K562 (cell line): ENCODE results near the gene PRCP. TPM values are rescaled to one million over a fixed set of nuclear protein-coding genes. Genes with fewer than 3 reads are reported as not detected.

Experiments used
- CCAR2 ChIP-seq: fragments of 200-400 bp; formaldehyde crosslinking; IDR thresholded peaks from 2 replicates; pipeline ENCODE4 v1.6.1; 2017; ENCODE audit warnings: mild to moderate bottlenecking, low read depth, low read length
- MAFF ChIP-seq: IDR thresholded peaks from 2 replicates; pipeline ENCODE4 v1.6.1; 2012; ENCODE audit warnings: low read length, improper control_type of control experiment
- RCOR1 ChIP-seq, 2 experiments: IDR thresholded peaks; 2 replicates each; pipeline ENCODE4 v1.6.1; 2012; ENCODE audit warnings: low read depth in 2 of 2, low read length in 2 of 2, borderline replicate concordance in 1 of 2, improper control_type of control experiment in 1 of 2
- ZNF584 ChIP-seq: fragments of 200-800 bp; sonication (Bioruptor generic); IDR thresholded peaks from 2 replicates; pipeline ENCODE4 v1.6.1; 2016; ENCODE audit warnings: low read depth, mild to moderate bottlenecking, missing genetic modification characterization, missing compliant biosample characterization
- polyA plus RNA-seq, 8 experiments: library from polyadenylated mRNA; depleted of rRNA in 4 of 8; stranded (reverse) in 5 of 8; unstranded in 3 of 8; fragments of >200 nt; fragmentation: Nextera tagmentation in 2 of 8; fragmentation: Illumina TruSeq in 1 of 8; extraction: Ambion mirVana in 2 of 8; extraction: Trizol in 1 of 8; gene quantifications; 2 replicates each; pipeline versions ENCODE4 v1.2.1 to v1.2.3, GENCODE V29; 2011 to 2014; ENCODE audit warnings: inconsistent platforms in 1 of 8, missing spikeins in 1 of 8
- total RNA-seq, 7 experiments: library from RNA; depleted of rRNA in 6 of 7; stranded (reverse); fragments of >200 nt in 6 of 7; fragmentation: Illumina TruSeq in 2 of 7; extraction: Trizol in 2 of 7; gene quantifications; 2 replicates each; pipeline versions ENCODE4 v1.2.1 to v1.2.3, GENCODE V29; 2011 to 2021; ENCODE audit warnings: low replicate concordance in 1 of 7
- TF ChIP-seq, protein P1 (sequence below): fragments of 250-450 bp; sonication (Bioruptor Pico); IDR thresholded peaks from 2 replicates; pipeline ENCODE4 v1.4.0; 2020; ENCODE audit warnings: mild to moderate bottlenecking, moderate library complexity, borderline replicate concordance
- TF ChIP-seq, protein P2 (sequence below), 2 experiments: IDR thresholded peaks in 1 of 2; conservative IDR thresholded peaks in 1 of 2; 2 replicates each; pipeline ENCODE4 v1.6.1; 2016; ENCODE audit warnings: low read depth in 2 of 2, mild to moderate bottlenecking in 1 of 2, missing compliant biosample characterization in 1 of 2, missing genetic modification characterization in 1 of 2, moderate library complexity in 1 of 2

The PRCP gene
- total and polyA plus RNA-seq, 9 of the 15 experiments (the other 6 are each of a cell fraction or from before 2014, with no cell fraction given): 9.5 to 43.1 (median 23.2) TPM

DNA sequence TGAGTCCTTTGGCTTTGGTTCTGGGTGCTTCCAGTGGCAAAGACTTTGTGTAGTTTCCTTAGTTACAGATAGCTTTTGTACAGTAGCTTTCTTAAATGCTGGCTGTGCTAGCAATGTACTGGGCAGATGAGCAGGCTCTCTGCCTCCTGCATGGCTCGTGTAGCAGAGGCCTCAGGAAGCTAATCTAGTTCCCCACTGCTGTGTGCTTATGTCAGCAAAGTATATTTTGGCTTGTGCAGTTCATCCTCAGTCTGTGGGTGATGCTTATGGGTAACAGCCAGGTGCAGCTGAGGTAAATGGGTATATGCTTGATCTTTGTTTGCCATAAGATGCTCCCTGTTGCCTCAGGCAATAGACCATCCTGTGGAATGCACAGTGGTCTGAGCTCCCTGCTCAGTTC is 97.5 kb downstream of the PRCP start (continued):
- TF ChIP-seq, protein P1, sequence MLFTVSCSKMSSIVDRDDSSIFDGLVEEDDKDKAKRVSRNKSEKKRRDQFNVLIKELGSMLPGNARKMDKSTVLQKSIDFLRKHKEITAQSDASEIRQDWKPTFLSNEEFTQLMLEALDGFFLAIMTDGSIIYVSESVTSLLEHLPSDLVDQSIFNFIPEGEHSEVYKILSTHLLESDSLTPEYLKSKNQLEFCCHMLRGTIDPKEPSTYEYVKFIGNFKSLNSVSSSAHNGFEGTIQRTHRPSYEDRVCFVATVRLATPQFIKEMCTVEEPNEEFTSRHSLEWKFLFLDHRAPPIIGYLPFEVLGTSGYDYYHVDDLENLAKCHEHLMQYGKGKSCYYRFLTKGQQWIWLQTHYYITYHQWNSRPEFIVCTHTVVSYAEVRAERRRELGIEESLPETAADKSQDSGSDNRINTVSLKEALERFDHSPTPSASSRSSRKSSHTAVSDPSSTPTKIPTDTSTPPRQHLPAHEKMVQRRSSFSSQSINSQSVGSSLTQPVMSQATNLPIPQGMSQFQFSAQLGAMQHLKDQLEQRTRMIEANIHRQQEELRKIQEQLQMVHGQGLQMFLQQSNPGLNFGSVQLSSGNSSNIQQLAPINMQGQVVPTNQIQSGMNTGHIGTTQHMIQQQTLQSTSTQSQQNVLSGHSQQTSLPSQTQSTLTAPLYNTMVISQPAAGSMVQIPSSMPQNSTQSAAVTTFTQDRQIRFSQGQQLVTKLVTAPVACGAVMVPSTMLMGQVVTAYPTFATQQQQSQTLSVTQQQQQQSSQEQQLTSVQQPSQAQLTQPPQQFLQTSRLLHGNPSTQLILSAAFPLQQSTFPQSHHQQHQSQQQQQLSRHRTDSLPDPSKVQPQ (CRISPR knock-in tag): no peak
- TF ChIP-seq, protein P2, sequence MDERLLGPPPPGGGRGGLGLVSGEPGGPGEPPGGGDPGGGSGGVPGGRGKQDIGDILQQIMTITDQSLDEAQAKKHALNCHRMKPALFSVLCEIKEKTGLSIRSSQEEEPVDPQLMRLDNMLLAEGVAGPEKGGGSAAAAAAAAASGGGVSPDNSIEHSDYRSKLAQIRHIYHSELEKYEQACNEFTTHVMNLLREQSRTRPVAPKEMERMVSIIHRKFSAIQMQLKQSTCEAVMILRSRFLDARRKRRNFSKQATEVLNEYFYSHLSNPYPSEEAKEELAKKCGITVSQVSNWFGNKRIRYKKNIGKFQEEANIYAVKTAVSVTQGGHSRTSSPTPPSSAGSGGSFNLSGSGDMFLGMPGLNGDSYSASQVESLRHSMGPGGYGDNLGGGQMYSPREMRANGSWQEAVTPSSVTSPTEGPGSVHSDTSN (CRISPR knock-in tag; IDR thresholded peaks at IDR 0.05; ENCODE audit: low read depth): no peak
- TF ChIP-seq, protein P2 (tag; conservative IDR thresholded peaks at IDR 0.05; ENCODE audit: low read depth): no peak
- no peak for TF ChIP-seq CCAR2
- TF ChIP-seq ZNF584: no peak
- TF ChIP-seq MAFF: no peak
- no peak for TF ChIP-seq RCOR1 (IDR thresholded peaks at IDR 0.05; ENCODE audit: borderline replicate concordance in 1 of 2, low read depth in 2 of 2, low read length in 2 of 2)
